ENCODE results near the gene DSC3.
"Not testable (repeated sequence)": the region's sequence is repeated elsewhere in the genome, so short reads cannot be mapped to it uniquely, and the experiment has no call there.

DSC3 gene

DNA sequence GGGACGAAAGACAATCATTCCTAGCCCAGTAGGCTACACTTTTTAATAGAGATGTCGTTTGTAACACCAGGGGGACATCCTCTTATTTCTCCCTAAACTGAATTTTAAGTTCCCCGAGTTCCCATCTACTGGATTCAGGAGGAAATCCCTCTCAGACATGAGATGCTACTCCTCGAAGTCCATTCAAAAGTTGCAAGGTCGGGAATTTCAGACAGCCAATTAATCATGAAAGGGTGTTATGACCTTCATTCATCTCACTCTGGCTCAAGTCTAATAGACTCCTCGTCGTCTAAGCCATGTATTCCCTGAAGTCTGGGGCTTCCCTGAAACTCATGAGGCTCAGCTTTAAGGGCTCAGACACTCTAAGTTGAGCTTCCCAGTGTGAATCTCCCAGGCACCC is 1.2 kb upstream of the DSC3 start:
- DNase-seq (ENCODE audit: low read depth), result no peak
- no peak overlapping the region for H3K4me3 ChIP-seq (ENCODE audit: low read depth, low read length)

DNA sequence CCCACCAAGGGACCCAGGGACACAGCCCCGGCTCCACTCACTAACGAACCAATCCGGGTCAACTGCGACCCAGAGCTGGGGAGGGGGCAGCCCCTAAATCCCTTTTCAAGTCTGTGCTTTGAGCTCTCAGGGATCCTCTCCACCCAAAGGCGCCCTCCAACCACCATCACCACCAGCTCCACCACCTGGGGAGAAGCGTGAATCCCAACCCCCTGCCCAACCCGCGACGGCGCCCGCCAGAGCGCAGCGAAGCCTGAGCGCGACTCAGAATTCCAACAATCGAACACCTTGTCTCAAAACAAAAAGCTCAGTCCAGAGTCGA is 497 bp downstream of the DSC3 start:
- H3K4me3 ChIP-seq (ENCODE audit: low read depth, low read length), result peak overlapping the region; percentile 38
- DNase-seq (ENCODE audit: low read depth), result no peak

DNA sequence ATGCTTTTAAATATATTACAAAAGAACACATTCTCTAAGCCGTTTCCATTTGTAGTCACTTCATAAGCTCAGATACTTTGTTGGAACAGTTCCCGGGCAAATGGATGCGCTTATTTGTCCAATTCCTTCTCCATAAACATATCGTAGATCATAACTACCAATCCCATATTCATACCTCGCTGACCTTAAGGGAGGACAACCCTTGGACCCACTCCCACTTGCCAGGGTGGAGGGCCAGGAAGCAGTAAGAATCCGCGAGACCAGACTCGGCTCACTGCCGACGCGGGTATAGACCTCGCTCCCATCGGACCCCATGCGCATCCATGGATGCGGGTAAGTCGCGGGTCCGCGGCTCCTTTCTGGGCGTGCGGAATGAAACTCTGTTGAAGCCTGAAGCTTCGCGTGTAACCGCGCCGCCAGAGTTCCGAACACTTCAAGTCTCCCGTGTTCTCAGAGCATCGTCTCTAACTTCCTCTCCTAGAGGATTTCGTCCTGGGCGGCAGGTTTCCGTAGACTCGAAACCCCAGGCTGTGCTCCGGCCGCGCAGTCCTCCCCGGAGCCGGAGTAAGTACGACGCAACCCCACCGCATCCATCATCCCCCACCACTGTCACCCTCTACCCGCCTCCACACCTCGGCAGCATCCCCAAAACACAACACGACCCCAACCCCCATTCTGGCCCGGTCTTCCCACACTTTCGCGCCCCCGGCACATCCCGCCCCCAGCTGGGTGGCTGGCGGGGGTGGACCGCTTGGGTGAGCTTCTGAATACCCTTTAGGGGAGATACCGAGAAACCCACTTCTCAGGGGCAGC is 1.1 kb downstream of the DSC3 start:
- no peak for DNase-seq (ENCODE audit: low read depth)
- peak overlapping the region; percentile 38 for H3K4me3 ChIP-seq (ENCODE audit: low read depth, low read length)

DNA sequence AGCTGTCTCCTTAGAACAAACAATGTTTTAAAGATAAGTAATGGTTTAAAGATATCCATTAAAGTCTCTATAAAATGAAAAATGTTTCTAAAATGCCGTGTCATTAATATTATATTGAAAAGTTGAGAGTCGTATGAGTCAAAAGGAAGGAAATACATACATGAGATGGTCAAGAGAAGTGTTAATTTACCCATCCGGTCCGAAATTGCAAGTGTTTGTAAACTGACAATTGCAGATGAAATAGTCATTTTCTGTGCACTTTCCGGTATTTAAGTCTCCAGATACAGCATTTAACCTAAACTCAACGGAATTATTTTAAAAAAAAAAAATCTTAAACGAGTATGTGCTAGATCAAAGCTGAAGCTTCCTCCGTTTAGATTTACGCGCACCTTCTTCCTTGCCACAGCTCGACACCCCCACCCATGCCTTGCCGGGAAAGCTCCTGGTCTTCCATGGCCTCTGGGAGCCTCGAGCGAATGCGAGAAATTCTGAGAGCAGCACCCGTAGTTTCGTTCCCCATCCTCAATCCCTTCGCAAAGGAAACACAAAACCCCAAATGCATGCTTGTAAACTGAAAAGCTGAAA is 1.8 kb downstream of the DSC3 start:
- H3K4me3 ChIP-seq (ENCODE audit: low read depth, low read length), result peak overlapping the region; percentile 38
- DNase-seq (ENCODE audit: low read depth), result no peak

DNA sequence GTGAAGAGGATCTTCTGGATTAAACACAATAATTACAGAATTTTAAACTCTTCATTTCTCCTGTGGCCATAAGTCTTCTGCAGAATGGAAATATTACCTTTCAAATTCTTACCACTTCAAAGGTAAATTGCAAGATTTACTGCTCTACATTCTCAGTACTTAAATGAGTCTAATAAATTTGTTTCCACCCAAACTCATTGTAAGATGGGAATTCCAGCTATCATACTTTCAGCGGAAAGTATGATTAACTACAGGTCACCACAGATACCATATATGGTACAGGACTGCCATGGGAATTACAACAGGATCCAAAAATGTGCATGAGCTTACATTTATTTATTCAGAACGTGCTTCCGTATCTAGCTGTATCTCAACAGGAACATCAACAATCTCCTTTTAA is 3.1 kb downstream of the DSC3 start:
- no peak for DNase-seq (ENCODE audit: low read depth)
- H3K4me3 ChIP-seq (ENCODE audit: low read depth, low read length), result no peak overlapping the region

DNA sequence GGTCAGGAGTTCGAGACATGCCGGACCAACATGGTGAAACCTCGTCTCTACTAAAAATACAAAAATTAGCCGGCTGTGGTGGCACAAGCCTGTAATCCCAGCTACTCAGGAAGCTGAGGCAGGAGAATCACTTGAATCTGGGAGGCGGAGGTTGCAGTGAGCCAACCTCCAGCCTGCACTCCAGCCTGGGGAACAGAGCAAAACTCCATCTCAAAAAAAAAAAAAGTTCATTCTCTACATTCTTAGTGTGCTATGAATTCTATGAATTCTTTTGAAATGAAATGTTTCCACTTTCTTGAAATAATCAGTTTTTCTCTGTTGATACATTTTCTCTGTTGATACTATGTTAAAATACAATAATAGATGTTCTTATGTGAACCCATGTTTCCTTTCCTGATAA is 4.9 kb downstream of the DSC3 start:
- DNase-seq (ENCODE audit: low read depth); H3K4me3 ChIP-seq (ENCODE audit: low read depth, low read length): not testable (repeated sequence)

DNA sequence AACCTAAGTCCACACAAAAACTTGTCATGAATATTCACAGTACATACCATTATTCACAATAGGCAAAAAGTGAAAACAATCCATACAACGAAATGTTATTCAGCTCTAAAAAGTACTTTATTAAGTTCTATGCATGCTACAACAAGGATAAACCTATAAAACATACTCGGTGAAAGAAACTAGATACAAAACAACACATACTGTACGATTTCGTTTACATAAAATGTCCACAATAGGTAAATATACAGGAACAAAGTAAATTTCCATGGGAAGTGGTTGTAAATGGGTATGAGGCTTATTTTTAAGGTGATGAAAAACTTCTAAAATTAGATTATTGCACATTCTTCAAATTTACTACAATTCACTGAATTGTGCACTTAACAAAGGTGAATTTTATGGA is 8.0 kb downstream of the DSC3 start:
- H3K4me3 ChIP-seq (ENCODE audit: low read depth, low read length), result no peak overlapping the region

DNA sequence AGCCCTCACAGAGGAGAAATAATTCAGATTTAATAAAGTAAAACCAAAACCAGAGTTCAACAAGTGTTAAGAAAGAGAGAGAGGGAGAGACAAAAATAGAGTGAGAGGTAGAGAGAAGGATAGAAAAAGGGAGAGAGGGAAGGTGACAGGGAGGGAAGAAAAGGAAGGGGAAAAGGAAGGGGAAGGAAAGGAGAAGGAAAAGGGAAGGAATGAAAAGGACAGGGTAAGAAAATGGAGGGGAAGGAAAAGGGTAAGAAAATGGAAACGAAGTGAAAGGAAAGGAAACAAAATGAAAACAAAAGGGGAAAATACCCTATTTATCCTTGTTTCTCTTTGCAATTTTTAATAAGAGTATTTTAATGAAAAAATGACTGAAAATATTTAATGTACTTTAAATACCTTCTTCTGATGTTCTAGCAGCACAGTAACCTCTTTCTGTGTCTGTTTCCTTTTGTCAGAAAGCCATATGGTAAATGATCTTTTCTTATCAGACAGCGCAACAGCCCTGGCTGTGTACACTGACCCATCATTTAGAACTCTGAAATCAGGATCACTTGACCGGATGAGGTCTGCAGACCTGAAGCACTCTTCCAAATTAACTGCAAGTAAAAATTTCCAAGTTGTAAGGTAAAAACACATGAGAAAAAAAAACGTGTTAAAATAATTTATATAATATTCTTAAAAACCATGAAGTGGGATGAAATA is 11.8 kb downstream of the DSC3 start:
- no peak overlapping the region for H3K4me3 ChIP-seq (ENCODE audit: low read depth, low read length)
- no peak for DNase-seq (ENCODE audit: low read depth)

More for the DNA sequence above, 8.0 kb downstream of the DSC3 start:
- no peak for DNase-seq (ENCODE audit: low read depth)

DNA sequence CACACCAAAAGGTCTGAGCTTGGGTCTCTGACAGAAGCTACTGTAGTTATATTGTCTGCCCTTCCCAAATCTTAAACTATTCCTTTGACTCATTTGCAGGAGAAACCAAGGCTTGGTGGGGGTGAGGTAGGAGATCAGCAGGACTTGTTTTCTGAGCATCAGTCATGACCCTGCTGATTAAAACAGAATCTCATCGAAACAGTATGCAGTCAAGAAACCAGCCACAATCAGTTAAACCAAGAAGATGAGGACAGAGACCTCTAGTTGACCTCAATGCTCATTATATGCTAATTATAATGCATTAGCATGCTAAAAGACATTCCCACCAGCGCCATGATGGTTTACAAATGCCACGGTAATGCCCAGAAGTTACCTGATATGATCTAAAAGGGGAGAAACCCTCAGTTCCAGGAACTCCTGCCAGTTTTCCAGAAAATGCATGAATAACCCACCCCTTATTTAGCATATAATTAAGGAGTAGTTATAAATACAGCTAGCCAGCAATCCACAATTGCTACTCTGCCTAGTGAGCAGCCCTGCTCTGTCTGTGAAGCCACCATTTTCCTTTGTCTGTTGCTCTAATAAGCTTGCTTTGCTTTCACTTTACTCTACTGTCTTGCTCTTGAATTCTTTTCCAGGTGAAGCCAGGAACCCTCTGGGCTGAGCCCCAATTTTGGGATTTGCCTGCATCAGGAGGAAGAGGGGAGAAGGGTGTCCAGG is 26.7 kb downstream of the DSC3 start:
- no peak overlapping the region for H3K4me3 ChIP-seq (ENCODE audit: low read depth, low read length)
- DNase-seq (ENCODE audit: low read depth), result no peak

DNA sequence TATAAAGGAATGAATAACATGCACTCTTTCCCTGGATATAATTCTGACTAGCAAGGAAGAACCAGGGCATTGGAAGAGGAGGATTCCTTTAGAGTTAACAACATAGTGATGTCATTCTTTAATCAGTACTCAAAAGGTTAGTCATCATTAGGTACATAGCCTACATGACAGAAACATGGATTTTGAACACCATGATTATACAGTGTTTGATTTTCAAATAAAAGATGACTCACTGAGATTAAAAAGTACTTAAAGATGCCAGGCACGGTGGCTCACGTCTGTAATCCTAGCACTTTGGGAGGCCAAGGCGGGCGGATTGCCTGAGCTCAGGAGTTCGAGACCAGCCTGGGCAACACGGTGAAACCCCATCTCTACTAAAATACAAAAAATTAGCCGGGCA is 31.1 kb downstream of the DSC3 start:
- not testable (repeated sequence) for H3K4me3 ChIP-seq (ENCODE audit: low read depth, low read length)
- peak; percentile 69 for DNase-seq (ENCODE audit: low read depth)

DNA sequence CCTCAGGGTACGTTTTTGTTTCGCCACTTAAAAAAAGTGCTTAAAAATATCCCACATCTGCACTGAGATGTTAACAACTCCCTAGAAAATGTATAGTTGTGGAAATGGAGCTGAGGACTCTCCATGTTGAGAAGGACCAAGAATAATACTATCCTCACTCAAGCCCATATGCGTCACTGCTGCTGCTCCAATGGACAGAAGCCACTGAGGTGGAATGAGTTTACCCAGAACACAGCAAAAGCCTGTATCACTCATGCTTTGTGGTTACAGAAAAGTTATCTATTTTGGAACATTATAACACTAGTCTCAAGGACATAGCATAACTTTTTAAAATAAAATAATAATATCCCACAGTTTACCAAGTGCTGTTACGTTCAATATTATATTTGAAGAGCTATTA is 31.9 kb downstream of the DSC3 start:
- no peak overlapping the region for H3K4me3 ChIP-seq (ENCODE audit: low read depth, low read length)
- DNase-seq (ENCODE audit: low read depth), result no peak

DNA sequence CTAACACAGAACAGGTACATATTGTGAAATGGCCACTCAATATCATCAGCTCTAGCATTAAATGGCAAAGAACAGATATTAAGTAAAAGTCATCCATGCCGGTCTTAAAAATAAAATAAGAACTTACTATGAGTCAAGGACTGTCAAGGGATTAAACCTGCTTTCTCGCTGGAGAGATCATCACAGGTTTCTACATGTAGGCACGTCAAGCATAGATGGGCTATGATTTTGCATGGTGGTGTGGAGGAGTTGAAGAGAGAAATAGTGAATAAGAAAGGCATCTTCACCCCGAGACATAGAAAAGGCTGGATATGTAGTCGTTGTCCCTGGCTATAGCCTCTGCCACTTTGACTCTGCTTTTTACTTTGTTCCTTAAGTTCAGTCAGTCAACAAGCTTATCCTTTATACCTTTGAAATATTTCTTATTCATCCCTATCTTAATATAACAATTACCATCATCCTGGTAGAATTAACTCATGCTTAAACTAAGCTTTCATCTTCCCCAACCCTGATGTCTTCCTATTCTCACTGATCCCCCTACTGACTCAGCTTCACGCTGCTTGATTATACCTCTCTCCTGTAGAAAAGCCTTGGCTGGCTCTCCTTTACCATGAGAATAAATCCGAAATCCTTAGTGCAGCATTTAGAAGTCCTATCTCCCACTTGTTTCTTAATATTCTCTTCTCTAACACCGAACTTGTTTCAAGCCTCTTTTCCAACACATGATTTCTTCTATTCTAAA is 42.5 kb downstream of the DSC3 start:
- no peak overlapping the region for H3K4me3 ChIP-seq (ENCODE audit: low read depth, low read length)
- no peak for DNase-seq (ENCODE audit: low read depth)

DNA sequence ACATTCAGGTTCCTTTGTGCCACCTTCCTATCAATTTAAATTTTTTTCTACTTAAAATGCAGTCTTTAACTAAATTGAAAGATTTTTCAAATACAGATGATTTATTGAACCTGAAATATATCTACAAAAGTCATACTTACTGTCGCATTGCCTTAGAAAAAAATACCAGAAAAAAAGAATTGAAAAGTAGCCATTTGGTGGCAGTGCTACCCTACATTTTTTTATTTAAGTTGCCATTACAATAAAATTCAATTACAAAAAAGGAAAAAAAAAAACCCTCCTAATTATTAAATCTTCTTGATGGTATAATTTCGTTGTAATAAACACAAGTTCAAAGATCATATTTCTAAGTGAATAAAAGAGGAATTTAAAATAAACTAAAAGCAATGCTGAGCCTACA is 43.4 kb downstream of the DSC3 start:
- DNase-seq (ENCODE audit: low read depth), result no peak
- no peak overlapping the region for H3K4me3 ChIP-seq (ENCODE audit: low read depth, low read length)

DNA sequence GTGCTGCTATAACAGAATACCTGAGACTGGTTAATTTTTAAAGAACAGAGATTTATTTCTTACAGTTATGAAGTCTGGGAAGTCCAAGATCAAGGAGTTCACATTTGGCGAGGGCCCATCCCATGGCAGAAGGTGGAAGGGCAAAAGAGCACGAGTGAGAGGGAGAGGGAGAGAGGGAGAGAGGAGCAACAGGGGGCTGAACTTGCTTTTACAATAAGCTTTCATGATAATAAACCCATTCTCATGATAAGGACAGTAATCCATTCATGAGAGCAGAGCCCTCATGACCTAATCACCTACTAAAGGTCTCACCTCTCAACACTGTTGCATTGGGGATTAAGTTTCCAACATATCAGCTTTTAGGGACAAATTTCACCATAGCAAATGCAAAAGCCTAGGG is 45.3 kb downstream of the DSC3 start:
- H3K4me3 ChIP-seq (ENCODE audit: low read depth, low read length), result no peak overlapping the region
- no peak for DNase-seq (ENCODE audit: low read depth)

DNA sequence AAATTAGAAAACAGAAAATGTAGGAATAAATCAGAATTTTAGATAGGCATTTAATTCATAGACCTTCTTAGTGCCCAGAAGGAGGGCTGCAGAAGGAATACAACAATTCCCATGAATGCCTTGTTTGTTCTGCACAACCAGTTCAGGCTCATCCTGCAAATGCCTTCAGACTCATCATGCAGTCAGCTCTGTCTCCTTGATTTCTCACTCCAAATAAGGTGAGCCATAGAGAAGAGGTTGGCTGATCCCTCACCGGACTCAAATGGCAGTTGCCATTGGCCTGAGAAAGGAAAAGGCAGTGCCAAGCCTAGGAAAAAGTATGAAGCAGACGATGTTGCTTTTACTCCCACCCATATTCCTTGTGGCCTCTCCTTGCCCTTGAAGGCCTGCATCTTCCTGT is 50.3 kb downstream of the DSC3 start:
- DNase-seq (ENCODE audit: low read depth), result no peak
- no peak overlapping the region for H3K4me3 ChIP-seq (ENCODE audit: low read depth, low read length)

DNA sequence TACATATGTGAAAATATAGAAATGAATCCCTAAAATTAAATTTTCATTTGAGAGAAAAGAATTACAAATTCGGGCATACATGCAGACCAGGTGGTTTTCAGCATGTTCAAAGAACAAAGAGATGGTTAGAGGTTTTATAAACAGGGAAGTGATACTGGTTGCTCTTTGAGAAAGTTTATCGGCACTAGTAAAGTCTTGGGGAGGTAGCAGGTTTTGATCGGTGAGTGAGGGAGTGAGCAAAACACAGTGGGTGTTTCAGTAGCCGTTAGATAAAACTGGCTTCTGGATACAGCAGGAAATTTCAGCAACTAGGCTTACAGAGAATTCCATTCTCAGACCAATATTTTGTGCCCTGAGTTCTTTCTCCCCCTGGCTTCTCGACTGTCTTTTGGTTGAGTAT is 51.1 kb downstream of the DSC3 start:
- no peak overlapping the region for H3K4me3 ChIP-seq (ENCODE audit: low read depth, low read length)
- DNase-seq (ENCODE audit: low read depth), result no peak

DNA sequence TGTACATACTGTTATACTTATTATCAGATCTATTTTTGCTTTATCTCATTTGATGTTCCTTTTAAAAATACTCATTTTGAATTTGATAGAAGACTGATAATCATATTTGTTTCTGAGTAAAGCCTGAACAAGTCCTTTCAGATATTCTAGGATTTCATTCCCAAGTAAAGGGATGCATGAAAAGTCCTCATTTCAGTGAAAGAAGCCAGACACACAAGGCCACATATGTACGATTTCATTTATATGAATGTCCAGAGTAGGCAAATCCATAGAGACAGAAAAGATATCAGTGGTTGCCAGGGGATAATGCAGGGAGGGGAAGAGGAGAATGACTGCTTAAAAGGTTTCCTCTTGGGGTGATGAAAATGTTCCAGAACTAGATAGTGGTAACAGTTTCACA is 53.4 kb downstream of the DSC3 start:
- no peak for DNase-seq (ENCODE audit: low read depth)
- H3K4me3 ChIP-seq (ENCODE audit: low read depth, low read length), result no peak overlapping the region

DNA sequence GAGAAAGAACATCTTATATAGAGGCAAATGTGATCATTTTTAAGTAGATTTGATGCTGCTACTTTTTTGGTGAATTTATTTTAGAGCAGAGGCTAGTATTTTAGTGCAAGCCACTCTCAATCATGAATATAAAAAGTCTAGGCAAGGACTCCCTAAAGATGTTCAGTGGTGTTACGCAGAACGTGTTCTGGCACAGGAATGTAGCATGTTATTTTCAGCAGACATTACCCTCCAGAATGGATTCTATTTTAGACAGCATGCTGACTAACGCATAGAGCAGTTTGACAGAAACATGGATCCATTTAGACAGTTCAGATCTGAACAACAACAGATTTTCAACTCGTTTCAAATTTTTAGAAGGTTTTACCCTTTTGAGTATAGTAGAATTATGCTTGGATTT is 54.1 kb downstream of the DSC3 start:
- no peak overlapping the region for H3K4me3 ChIP-seq (ENCODE audit: low read depth, low read length)
- no peak for DNase-seq (ENCODE audit: low read depth)

DNA sequence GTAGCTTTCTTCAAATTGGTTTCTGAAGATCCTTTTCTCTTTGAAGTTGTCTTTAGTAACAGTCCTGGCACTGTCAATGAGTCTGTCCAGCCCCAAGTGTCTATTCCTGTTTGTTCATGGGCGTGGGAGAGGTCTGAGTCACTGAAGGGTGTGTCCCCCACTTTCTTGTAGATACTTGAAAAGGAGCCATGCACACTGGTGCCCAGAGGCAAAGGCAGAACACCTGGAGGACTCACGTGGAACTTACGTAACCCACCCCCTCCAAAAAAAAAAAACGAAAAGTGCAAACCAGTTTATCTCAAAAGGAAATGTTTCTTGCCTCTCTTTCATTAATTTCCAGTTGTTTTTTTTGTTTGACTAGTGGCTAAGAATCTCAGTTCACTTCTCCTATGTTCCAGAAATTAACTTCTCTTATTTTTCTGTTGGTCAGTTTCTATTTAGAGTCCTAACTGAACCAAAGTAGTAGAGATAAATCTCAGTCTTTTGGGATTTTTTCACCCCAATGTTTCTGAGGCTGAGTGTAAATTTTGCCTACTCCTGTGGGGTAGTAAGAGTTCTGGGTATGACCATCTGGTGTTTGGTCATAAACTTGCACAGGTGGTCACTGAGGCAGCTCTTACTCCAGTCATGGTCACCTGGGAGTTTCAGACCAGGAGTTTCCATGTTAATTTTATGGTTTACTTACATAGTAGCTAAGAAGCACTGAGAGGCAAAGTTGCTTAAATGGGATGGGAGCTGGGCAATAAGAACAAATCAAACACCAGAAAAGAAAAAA is 54.9 kb downstream of the DSC3 start:
- H3K4me3 ChIP-seq (ENCODE audit: low read depth, low read length), result no peak overlapping the region
- DNase-seq (ENCODE audit: low read depth), result no peak

Data from skeletal muscle cell (primary cell).